ENCODE measurements around the gene TRIM66.

TRIM66 gene

DNA sequence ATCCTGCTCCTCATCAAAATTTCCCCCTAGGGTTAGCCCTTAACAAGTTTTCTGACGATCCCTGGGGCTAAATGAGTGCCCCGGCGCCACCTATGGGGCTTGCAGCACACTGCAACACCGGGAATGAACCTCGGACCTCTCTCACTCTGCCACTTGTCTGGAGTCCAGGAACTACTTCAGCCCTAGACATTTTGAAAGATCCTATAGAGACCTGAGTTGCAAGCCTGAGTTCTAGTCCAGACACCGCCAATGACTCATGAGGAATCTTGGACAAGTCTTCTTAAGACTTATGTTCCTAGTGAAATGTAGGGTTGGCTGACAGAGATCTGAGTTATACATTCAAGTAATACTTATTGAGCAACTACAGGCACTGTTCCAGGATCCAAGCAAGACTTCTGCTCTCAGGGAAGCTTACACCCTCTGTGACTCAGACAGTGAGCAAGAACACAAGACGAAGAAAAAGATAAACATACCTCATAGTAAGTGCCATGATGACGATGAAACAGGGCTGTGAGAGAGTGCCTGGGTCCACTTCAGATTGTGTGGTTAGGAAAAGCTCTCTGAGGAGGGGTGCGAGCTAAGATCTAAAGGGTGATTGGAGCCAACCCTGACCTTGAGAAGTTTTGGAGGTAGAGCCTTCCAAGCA, 78.3 kb downstream of the TRIM66 start:
- WGBS (ENCODE audit: extremely low coverage, insufficient coverage, low lambda C conversion rate), result no CpG with 5 or more reads among the region's 9 CpGs
- H3K27me3 ChIP-seq (ENCODE audit: insufficient read depth, low read length, poor library complexity), result no peaks in the 10 kb centered on the region
- no peak overlapping the region for H2BK5ac ChIP-seq (ENCODE audit: low read length)
- H3K79me1 ChIP-seq (ENCODE audit: low read length), result no peaks in the 10 kb centered on the region
- no peak overlapping the region for H3K4ac ChIP-seq (ENCODE audit: low read depth, low read length)
- H2BK120ac ChIP-seq (ENCODE audit: low read depth, low read length), result no peak overlapping the region
- H2BK15ac ChIP-seq (replicated peaks; ENCODE audit: low read depth), result no peak overlapping the region
- H3K79me2 ChIP-seq (ENCODE audit: control insufficient read depth, insufficient read depth, low read length), result no peaks in the 10 kb centered on the region
- H4K8ac ChIP-seq (ENCODE audit: low read depth, low read length), result no peak overlapping the region
- H2AK5ac ChIP-seq (ENCODE audit: low read length), result no peak overlapping the region
- H3K9ac ChIP-seq (ENCODE audit: low read length), result no peak overlapping the region
- no peaks in the 10 kb centered on the region for H3K4me1 ChIP-seq (ENCODE audit: control insufficient read depth, low read depth, low read length)
- no peak overlapping the region for H3K18ac ChIP-seq (ENCODE audit: low read length)
- H3K4me2 ChIP-seq (ENCODE audit: low read length), result no peak overlapping the region
- H3K27ac ChIP-seq (ENCODE audit: low read depth, low read length), result no peak overlapping the region
- no peak overlapping the region for H3K4me3 ChIP-seq (ENCODE audit: low read length)
- DNase-seq, result peak; percentile 75
- H3K36me3 ChIP-seq (ENCODE audit: control insufficient read depth, insufficient read depth, low read length), result no peaks in the 10 kb centered on the region
- no peak overlapping the region for H3K23ac ChIP-seq (ENCODE audit: low read length)
- H3K56ac ChIP-seq (ENCODE audit: low read length), result no peak overlapping the region
- no peak overlapping the region for H4K5ac ChIP-seq (ENCODE audit: low read length)

DNA sequence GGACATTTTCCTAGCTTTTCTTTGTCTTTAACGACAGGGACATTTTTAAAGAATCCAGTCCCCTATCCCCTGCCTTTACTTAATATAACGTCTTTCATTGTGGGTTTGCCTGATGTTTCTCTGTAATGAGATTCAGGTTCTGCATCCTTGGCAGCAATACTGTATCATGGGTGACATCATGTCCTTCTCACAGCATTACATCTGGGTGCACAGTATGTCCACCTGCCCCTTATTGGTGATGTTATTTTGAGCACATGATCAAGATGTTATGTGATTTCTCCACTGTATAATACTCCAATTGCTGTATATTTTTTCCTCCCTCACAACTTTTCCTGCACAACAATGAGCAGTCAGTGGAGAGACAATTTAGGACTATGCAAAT, 78.8 kb downstream of the TRIM66 start:
- Histone ChIP-seq H3K9ac (ENCODE audit: low read length) (no peak overlapping the region), H3K18ac (ENCODE audit: low read length) (no peak overlapping the region), H3K56ac (ENCODE audit: low read length) (no peak overlapping the region), H3K27me3 (ENCODE audit: insufficient read depth, low read length, poor library complexity) (no peaks in the 10 kb centered on the region), H3K27ac (ENCODE audit: low read depth, low read length) (no peak overlapping the region), H3K4me3 (ENCODE audit: low read length) (no peak overlapping the region), H2BK5ac (ENCODE audit: low read length) (no peak overlapping the region), H3K36me3 (ENCODE audit: control insufficient read depth, insufficient read depth, low read length) (no peaks in the 10 kb centered on the region), H3K79me2 (ENCODE audit: control insufficient read depth, insufficient read depth, low read length) (no peaks in the 10 kb centered on the region), H3K4me2 (ENCODE audit: low read length) (no peak overlapping the region), H2AK5ac (ENCODE audit: low read length) (no peak overlapping the region), H2BK120ac (ENCODE audit: low read depth, low read length) (no peak overlapping the region), H4K8ac (ENCODE audit: low read depth, low read length) (no peak overlapping the region), H3K79me1 (ENCODE audit: low read length) (no peaks in the 10 kb centered on the region), H2BK15ac (replicated peaks; ENCODE audit: low read depth) (no peak overlapping the region), H4K5ac (ENCODE audit: low read length) (no peak overlapping the region), H3K4ac (ENCODE audit: low read depth, low read length) (no peak overlapping the region), H3K23ac (ENCODE audit: low read length) (no peak overlapping the region), H3K4me1 (ENCODE audit: control insufficient read depth, low read depth, low read length) (no peaks in the 10 kb centered on the region)
- no peak for DNase-seq
- no CpG with 5 or more reads among the region's 2 CpGs for WGBS (ENCODE audit: extremely low coverage, insufficient coverage, low lambda C conversion rate)

DNA sequence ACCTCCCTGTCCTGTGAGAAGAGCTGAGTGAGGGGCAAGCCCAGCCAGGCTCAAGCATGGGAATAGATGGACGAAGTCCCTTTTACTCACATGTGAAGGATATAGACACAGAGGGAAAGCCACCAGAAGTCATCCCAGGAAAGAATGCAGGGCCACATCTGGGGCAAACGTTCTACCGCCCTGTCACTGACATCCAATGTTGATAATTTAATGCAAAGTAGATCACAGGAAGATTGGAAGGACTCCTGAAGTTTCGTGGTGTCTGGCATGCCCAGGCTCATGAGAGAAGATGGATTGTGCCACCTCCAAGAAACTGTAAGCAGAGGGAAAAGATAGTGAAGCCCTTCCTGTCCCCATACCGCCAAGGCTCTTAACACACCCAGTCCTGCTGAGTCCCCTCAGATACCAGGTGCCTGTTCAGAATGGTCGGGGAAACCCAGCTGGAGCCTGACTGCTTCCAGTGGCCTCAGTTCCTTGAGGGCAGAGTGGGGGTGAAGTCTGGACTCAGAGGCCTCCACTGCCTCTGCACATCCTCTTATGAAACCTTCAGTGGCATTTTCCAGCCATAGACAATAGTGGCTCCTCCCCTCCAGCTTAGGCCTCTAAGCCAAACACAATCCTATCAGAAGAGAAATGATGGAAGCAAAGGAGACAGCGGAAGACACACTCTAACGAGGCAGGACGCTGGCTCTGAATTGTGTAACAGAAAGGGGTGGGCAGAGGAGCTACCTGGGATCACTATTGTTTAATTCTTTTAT, 80.9 kb downstream of the TRIM66 start:
- H3K18ac ChIP-seq (ENCODE audit: low read length), result no peak overlapping the region
- H3K4me2 ChIP-seq (ENCODE audit: low read length), result no peak overlapping the region
- no peaks in the 10 kb centered on the region for H3K27me3 ChIP-seq (ENCODE audit: insufficient read depth, low read length, poor library complexity)
- no peak overlapping the region for H2BK5ac ChIP-seq (ENCODE audit: low read length)
- H3K79me1 ChIP-seq (ENCODE audit: low read length), result no peaks in the 10 kb centered on the region
- no peaks in the 10 kb centered on the region for H3K79me2 ChIP-seq (ENCODE audit: control insufficient read depth, insufficient read depth, low read length)
- H2AK5ac ChIP-seq (ENCODE audit: low read length), result no peak overlapping the region
- no peak overlapping the region for H3K9ac ChIP-seq (ENCODE audit: low read length)
- no peak overlapping the region for H2BK15ac ChIP-seq (replicated peaks; ENCODE audit: low read depth)
- no peak overlapping the region for H2BK120ac ChIP-seq (ENCODE audit: low read depth, low read length)
- no peak overlapping the region for H3K23ac ChIP-seq (ENCODE audit: low read length)
- H3K36me3 ChIP-seq (ENCODE audit: control insufficient read depth, insufficient read depth, low read length), result no peaks in the 10 kb centered on the region
- no peak overlapping the region for H3K56ac ChIP-seq (ENCODE audit: low read length)
- H4K5ac ChIP-seq (ENCODE audit: low read length), result no peak overlapping the region
- no peak overlapping the region for H3K4me3 ChIP-seq (ENCODE audit: low read length)
- no peak overlapping the region for H4K8ac ChIP-seq (ENCODE audit: low read depth, low read length)
- no CpG with 5 or more reads among the region's 9 CpGs for WGBS (ENCODE audit: extremely low coverage, insufficient coverage, low lambda C conversion rate)
- H3K4me1 ChIP-seq (ENCODE audit: control insufficient read depth, low read depth, low read length), result no peaks in the 10 kb centered on the region
- no peak for DNase-seq
- H3K27ac ChIP-seq (ENCODE audit: low read depth, low read length), result no peak overlapping the region
- H3K4ac ChIP-seq (ENCODE audit: low read depth, low read length), result no peak overlapping the region

DNA sequence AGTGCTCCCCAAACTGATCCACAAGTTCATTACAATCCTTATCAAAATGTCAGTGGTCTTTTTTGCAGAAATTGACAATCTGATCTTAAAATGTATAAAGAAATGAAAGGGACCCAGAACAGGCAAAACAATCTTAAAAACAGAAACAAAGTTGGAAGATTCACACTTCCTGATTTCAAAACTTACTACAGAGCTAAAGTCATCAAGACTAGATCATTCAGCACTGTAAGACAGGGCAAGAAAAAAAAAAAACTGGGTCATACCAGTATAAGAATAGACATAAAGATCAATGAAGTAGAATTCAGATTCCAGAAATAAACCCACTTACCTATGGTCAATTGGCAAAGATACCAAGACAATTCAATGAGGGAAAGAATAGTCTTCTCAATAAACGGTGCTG, 84.0 kb downstream of the TRIM66 start:
- Histone ChIP-seq H3K4ac (ENCODE audit: low read depth, low read length) (no peak overlapping the region), H3K79me2 (ENCODE audit: control insufficient read depth, insufficient read depth, low read length) (no peaks in the 10 kb centered on the region), H2BK15ac (replicated peaks; ENCODE audit: low read depth) (no peak overlapping the region), H3K4me1 (ENCODE audit: control insufficient read depth, low read depth, low read length) (peaks cover 3% of the 10 kb centered on the region), H3K18ac (ENCODE audit: low read length) (no peak overlapping the region), H2BK5ac (ENCODE audit: low read length) (no peak overlapping the region), H3K79me1 (ENCODE audit: low read length) (no peaks in the 10 kb centered on the region), H4K5ac (ENCODE audit: low read length) (no peak overlapping the region), H3K9ac (ENCODE audit: low read length) (no peak overlapping the region), H3K4me2 (ENCODE audit: low read length) (no peak overlapping the region), H4K8ac (ENCODE audit: low read depth, low read length) (no peak overlapping the region), H3K27ac (ENCODE audit: low read depth, low read length) (no peak overlapping the region), H2AK5ac (ENCODE audit: low read length) (no peak overlapping the region), H3K56ac (ENCODE audit: low read length) (no peak overlapping the region), H3K4me3 (ENCODE audit: low read length) (no peak overlapping the region), H3K36me3 (ENCODE audit: control insufficient read depth, insufficient read depth, low read length) (no peaks in the 10 kb centered on the region), H2BK120ac (ENCODE audit: low read depth, low read length) (no peak overlapping the region), H3K23ac (ENCODE audit: low read length) (no peak overlapping the region), H3K27me3 (ENCODE audit: insufficient read depth, low read length, poor library complexity) (no peaks in the 10 kb centered on the region)
- no peak for DNase-seq
- no CpG with 5 or more reads among the region's 1 CpG for WGBS (ENCODE audit: extremely low coverage, insufficient coverage, low lambda C conversion rate)

DNA sequence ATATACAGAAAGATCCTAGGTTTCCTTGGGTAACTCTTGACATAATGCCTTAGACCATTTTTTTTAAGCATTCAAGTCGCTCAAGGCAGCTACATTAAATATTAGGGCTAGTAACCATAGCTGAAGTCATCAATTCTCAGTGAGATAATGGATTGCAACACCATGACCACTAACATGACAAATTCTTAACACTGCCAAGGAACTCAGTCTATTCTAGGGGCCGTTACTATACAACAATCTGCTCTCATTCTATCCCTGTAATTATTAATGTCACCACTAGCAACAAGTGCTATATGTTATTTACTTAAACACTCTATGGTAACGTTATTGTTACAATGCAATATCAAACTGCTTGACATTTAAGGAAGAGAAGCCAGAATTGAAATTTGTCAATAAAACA, 85.3 kb downstream of the TRIM66 start:
- no peak overlapping the region for H4K8ac ChIP-seq (ENCODE audit: low read depth, low read length)
- H3K23ac ChIP-seq (ENCODE audit: low read length), result no peak overlapping the region
- no peak overlapping the region for H3K27ac ChIP-seq (ENCODE audit: low read depth, low read length)
- no peak overlapping the region for H2AK5ac ChIP-seq (ENCODE audit: low read length)
- H3K27me3 ChIP-seq (ENCODE audit: insufficient read depth, low read length, poor library complexity), result no peaks in the 10 kb centered on the region
- no peaks in the 10 kb centered on the region for H3K36me3 ChIP-seq (ENCODE audit: control insufficient read depth, insufficient read depth, low read length)
- no peak overlapping the region for H2BK15ac ChIP-seq (replicated peaks; ENCODE audit: low read depth)
- H3K4me3 ChIP-seq (ENCODE audit: low read length), result no peak overlapping the region
- H2BK120ac ChIP-seq (ENCODE audit: low read depth, low read length), result no peak overlapping the region
- H3K79me2 ChIP-seq (ENCODE audit: control insufficient read depth, insufficient read depth, low read length), result no peaks in the 10 kb centered on the region
- H2BK5ac ChIP-seq (ENCODE audit: low read length), result no peak overlapping the region
- no peak overlapping the region for H4K5ac ChIP-seq (ENCODE audit: low read length)
- no peak for DNase-seq
- H3K79me1 ChIP-seq (ENCODE audit: low read length), result no peaks in the 10 kb centered on the region
- no CpG with 5 or more reads among the region's 3 CpGs for WGBS (ENCODE audit: extremely low coverage, insufficient coverage, low lambda C conversion rate)
- H3K9ac ChIP-seq (ENCODE audit: low read length), result no peak overlapping the region
- peaks cover 3% of the 10 kb centered on the region for H3K4me1 ChIP-seq (ENCODE audit: control insufficient read depth, low read depth, low read length)
- no peak overlapping the region for H3K4me2 ChIP-seq (ENCODE audit: low read length)
- no peak overlapping the region for H3K18ac ChIP-seq (ENCODE audit: low read length)
- no peak overlapping the region for H3K4ac ChIP-seq (ENCODE audit: low read depth, low read length)
- no peak overlapping the region for H3K56ac ChIP-seq (ENCODE audit: low read length)
